GM21717 (cell line): ENCODE data around the gene PSG6.
"Not testable (repeated sequence)": the region's sequence is repeated elsewhere in the genome, so short reads cannot be mapped to it uniquely, and the experiment has no call there.

Experiments used
- ATAC-seq: cut with Tn5 transposase; IDR thresholded peaks from one replicate; pipeline ENCODE4 v1.9.1; 2021; ENCODE audit warnings: mild to moderate bottlenecking, moderate library complexity; ENCODE audit not compliant: unreplicated experiment

PSG6 gene

GRCh38 chr19:42854745-42855144, 62.9 kb downstream of the PSG6 start:
- not testable (repeated sequence) for ATAC-seq

- ATAC-seq, result not testable (repeated sequence)
Observed at GRCh38 chr19:42853231-42853630, 64.5 kb downstream of the PSG6 start.

- ATAC-seq, result not testable (repeated sequence)
Observed at GRCh38 chr19:42852821-42853220, 64.9 kb downstream of the PSG6 start.
